Right lobe of liver (tissue), 6 donors: Measurements from ENCODE around the gene MICALL1. TPM values are rescaled to one million over a fixed set of nuclear protein-coding genes. Genes with fewer than 3 reads are reported as not detected.

Source experiments
- ATAC-seq, 4 donors: fragments of 200-7000 bp; cut with Tn5 transposase; one replicate each; pipeline ENCODE4 v1.9.1; 2020; ENCODE audit warnings: mild to moderate bottlenecking in 4 of 4, moderate library complexity in 4 of 4
- DNase-seq, 3 donors: peaks; one replicate each; pipeline ENCODE4 v3.0.0-alpha.2; 2020
- H3K27ac ChIP-seq, 3 donors: fragments of 200-600 bp; one replicate each; pipeline ENCODE4 v1.8.0; 2022
- H3K27me3 ChIP-seq, 2 donors: fragments of 200-600 bp; one replicate each; pipeline ENCODE4 v1.8.0; 2022
- H3K36me3 ChIP-seq, 4 donors: fragments of 200-600 bp; sonication (generic) in 1 of 4; one replicate each; pipeline versions ENCODE4 v1.5.1 to v1.8.0; 2017 to 2022; ENCODE audit warnings: control low read depth in 1 of 4
- H3K4me1 ChIP-seq, 4 donors: fragments of 200-600 bp; sonication (generic) in 1 of 4; one replicate each; pipeline versions ENCODE4 v1.5.1 to v1.8.0; 2017 to 2022; ENCODE audit warnings: control low read depth in 1 of 4
- H3K4me3 ChIP-seq, 3 donors: fragments of 200-600 bp; one replicate each; pipeline ENCODE4 v1.8.0; 2022
- H3K9me3 ChIP-seq, 4 donors: fragments of 200-600 bp; sonication (generic) in 1 of 4; one replicate each; pipeline versions ENCODE4 v1.5.1 to v1.8.0; 2017 to 2022; ENCODE audit warnings: control low read depth in 1 of 4
- CTCF ChIP-seq, 4 donors: fragments of 200-600 bp in 3 of 4; fragments of 450-650 bp in 1 of 4; IDR thresholded peaks; one replicate each; pipeline versions ENCODE4 v1.5.1 to v1.8.0; 2016 to 2022; ENCODE audit warnings: antibody characterized with exemption in 4 of 4, mild to moderate bottlenecking in 2 of 4
- POLR2A ChIP-seq: fragments of 450-650 bp; IDR thresholded peaks from one replicate; pipeline ENCODE4 v1.6.1; 2017; ENCODE audit warnings: antibody characterized with exemption, mild to moderate bottlenecking
- WGBS: methylation state at CpG from one replicate; pipeline ENCODE4 v1.1.6; 2018; ENCODE audit warnings: low coverage, low lambda C conversion rate; ENCODE audit not compliant: insufficient coverage; ENCODE audit errors: missing lambda C conversion rate; 5-methylcytosine and 5-hydroxymethylcytosine counted together
- intact Hi-C, 2 donors: fragments of 100-400 bp; cut with DNase I; formaldehyde crosslinking; loops; one replicate each; pipeline versions ENCODE4 v1.11.2 to v1.14.1; 2022
- total RNA-seq, 6 experiments: library from RNA; depleted of rRNA in 2 of 6; stranded (reverse); fragments of >200 nt in 2 of 6; fragmentation: NEBNext Ultra II Directional in 3 of 6; extraction: Animal tissue kit (Norgen Biotek cat#: 25700) in 3 of 6; gene quantifications; one replicate each; pipeline versions ENCODE4 v1.1.0 to v1.2.4, GENCODE V29; 2016 to 2023
- donor health status: DM: no; HTN: yes; CAD: no.
- donor health status: DM: no; HTN: no; CAD: no.
- donor health status: DM: no; HTN: no; CAD: no.
- donor health status: DM: no; HTN: yes; CAD: no.
- donor health status: DM: no; HTN: yes; CAD: no.

Gene MICALL1
- total RNA-seq, 6 experiments from 2014 or later, result 6.5 to 19.0 (median 10.3) TPM

- DNase-seq (no peak), ATAC-seq (no peak)
- Histone ChIP-seq H3K4me1 (peaks cover 0 to 23% (median 7%) of the 10 kb centered on the region in 4 donors), H3K9me3 (no peaks in the 10 kb centered on the region), H3K27ac (no peak overlapping the region), H3K36me3 (no peaks in the 10 kb centered on the region), H3K27me3 (no peaks in the 10 kb centered on the region), H3K4me3 (no peak overlapping the region)
- WGBS, result no CpG with 5 or more reads among the region's 8 CpGs
- intact Hi-C loops, result loop anchor here in 1 of 2 donors (10.0 kb wide), 1 partner anchor 155 kb away; the partner anchor contains the start of gene GALR3
- TF ChIP-seq CTCF (IDR thresholded peaks at IDR 0.05), result no peak
- TF ChIP-seq POLR2A, result no peak
Observed at GRCh38 chr22:37979782-37980181, 73.7 kb downstream of the MICALL1 start.

GRCh38 chr22:37981282-37982011 is 75.3 kb downstream of the MICALL1 start:
- no peak for TF ChIP-seq CTCF (IDR thresholded peaks at IDR 0.05)
- peak; percentile 63 for TF ChIP-seq POLR2A
- no peaks in the 10 kb centered on the region for H3K9me3 ChIP-seq
- DNase-seq (peak; percentile 84 to 94 (median 92)), ATAC-seq (peak; percentile 90 to 93 (median 92))
- H3K27me3 ChIP-seq, result no peaks in the 10 kb centered on the region
- peaks cover 0 to 23% (median 7%) of the 10 kb centered on the region in 4 donors for H3K4me1 ChIP-seq
- no peaks in the 10 kb centered on the region for H3K36me3 ChIP-seq
- WGBS, result 37% methylated on average over 4 of the region's 6 CpGs
- intact Hi-C loops, result no loop called here
- peak overlapping the region in 1 of 3 donors; percentile 24 for H3K4me3 ChIP-seq
- peak overlapping the region; percentile 56 to 85 (median 62) for H3K27ac ChIP-seq

- 63% methylated on average over 5 of the region's 8 CpGs for WGBS
- DNase-seq (peak; percentile 39 to 78 (median 72)), ATAC-seq (peak; percentile 4 to 50 (median 40))
- Histone ChIP-seq H3K27me3 (no peaks in the 10 kb centered on the region), H3K27ac (peak overlapping the region; percentile 38 to 85 (median 62)), H3K36me3 (no peaks in the 10 kb centered on the region), H3K4me1 (peaks cover 0 to 23% (median 7%) of the 10 kb centered on the region in 4 donors), H3K9me3 (no peaks in the 10 kb centered on the region), H3K4me3 (no peak overlapping the region)
- intact Hi-C loops, result no loop called here
- TF ChIP-seq POLR2A (no peak), CTCF (IDR thresholded peaks at IDR 0.05) (no peak)
Observed at GRCh38 chr22:37982151-37982785, 76.2 kb downstream of the MICALL1 start.

GRCh38 chr22:37982938-37983859 is 77.1 kb downstream of the MICALL1 start:
- 80% methylated on average over 1 of the region's 84 CpGs for WGBS
- peak overlapping the region in 1 of 3 donors; percentile 85 for H3K27ac ChIP-seq
- H3K27me3 ChIP-seq, result no peaks in the 10 kb centered on the region
- ATAC-seq (no peak), DNase-seq (no peak)
- H3K9me3 ChIP-seq, result no peaks in the 10 kb centered on the region
- H3K4me1 ChIP-seq, result peaks cover 0 to 23% (median 7%) of the 10 kb centered on the region in 4 donors
- H3K4me3 ChIP-seq, result no peak overlapping the region
- intact Hi-C loops, result no loop called here
- H3K36me3 ChIP-seq, result no peaks in the 10 kb centered on the region
- TF ChIP-seq POLR2A (no peak), CTCF (IDR thresholded peaks at IDR 0.05) (peak in 1 of 4 donors; percentile 2)
